Loucy (cell line): ENCODE results near the gene OSGEP.

ENCODE experiments used
- EZH2phosphoT487 ChIP-seq: fragments of 200-600 bp; IDR thresholded peaks from 2 replicates; pipeline ENCODE4 v1.6.1; 2018; ENCODE audit warnings: antibody characterized with exemption, mild to moderate bottlenecking, moderate library complexity, borderline replicate concordance
- TF ChIP-seq, protein P1 (sequence below): fragments of 200-600 bp; sonication (generic); conservative IDR thresholded peaks from 2 replicates; pipeline ENCODE4 v1.5.1; 2014; ENCODE audit warnings: mild to moderate bottlenecking, antibody characterized with exemption, low read length

DNA sequence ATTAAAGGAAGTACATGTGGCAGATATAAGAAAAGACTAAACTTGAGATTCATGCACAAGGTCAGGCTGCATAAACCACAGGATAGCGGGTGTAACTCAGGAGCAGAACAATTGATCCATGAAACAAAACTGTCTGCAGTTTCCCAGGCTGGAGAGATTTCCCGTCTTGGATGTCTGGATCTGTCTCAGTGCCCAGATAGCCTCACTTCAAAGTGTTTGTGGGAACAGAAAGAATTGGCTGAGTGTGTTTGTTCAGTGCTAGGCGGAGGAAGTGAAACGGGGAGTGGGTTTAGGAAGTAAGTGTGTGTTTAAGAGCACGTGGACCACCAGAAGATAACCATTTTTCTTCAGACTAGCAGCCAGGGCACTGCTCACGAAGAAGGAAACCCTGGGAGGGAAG, 49.3 kb upstream of the OSGEP start:
- TF ChIP-seq, protein P1, sequence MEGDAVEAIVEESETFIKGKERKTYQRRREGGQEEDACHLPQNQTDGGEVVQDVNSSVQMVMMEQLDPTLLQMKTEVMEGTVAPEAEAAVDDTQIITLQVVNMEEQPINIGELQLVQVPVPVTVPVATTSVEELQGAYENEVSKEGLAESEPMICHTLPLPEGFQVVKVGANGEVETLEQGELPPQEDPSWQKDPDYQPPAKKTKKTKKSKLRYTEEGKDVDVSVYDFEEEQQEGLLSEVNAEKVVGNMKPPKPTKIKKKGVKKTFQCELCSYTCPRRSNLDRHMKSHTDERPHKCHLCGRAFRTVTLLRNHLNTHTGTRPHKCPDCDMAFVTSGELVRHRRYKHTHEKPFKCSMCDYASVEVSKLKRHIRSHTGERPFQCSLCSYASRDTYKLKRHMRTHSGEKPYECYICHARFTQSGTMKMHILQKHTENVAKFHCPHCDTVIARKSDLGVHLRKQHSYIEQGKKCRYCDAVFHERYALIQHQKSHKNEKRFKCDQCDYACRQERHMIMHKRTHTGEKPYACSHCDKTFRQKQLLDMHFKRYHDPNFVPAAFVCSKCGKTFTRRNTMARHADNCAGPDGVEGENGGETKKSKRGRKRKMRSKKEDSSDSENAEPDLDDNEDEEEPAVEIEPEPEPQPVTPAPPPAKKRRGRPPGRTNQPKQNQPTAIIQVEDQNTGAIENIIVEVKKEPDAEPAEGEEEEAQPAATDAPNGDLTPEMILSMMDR = no peak
- TF ChIP-seq EZH2phosphoT487 = no peak
